DOHH2 (cell line): Measurements from ENCODE around the gene ABR.
A peak's percentile ranks its signal among the peaks of the same experiment; 100 is the strongest.

ENCODE experiments used
- H3F3A ChIP-seq: fragments of 200-600 bp; sonication (generic), shearing (Covaris generic); 2 replicates; pipeline ENCODE4 v1.6.0; 2016; ENCODE audit warnings: antibody characterized with exemption, mild to moderate bottlenecking; ENCODE audit not compliant: control insufficient read depth, insufficient read depth
- H3K27ac ChIP-seq: fragments of 200-600 bp; sonication (generic); 2 replicates; pipeline ENCODE4 v1.5.1; 2014; ENCODE audit warnings: low read depth, mild to moderate bottlenecking, low read length, moderate library complexity
- H3K27me3 ChIP-seq: fragments of 200-600 bp; sonication (generic); 2 replicates; pipeline ENCODE4 v1.6.1; 2014; ENCODE audit warnings: mild to moderate bottlenecking, low read length, mixed read lengths; ENCODE audit not compliant: control insufficient read depth
- H3K36me3 ChIP-seq: fragments of 200-600 bp; sonication (generic); 2 replicates; pipeline ENCODE4 v1.6.1; 2014; ENCODE audit warnings: mild to moderate bottlenecking, low read length, moderate library complexity, mixed read lengths; ENCODE audit not compliant: control insufficient read depth
- H3K4me1 ChIP-seq: fragments of 200-600 bp; sonication (generic); 2 replicates; pipeline ENCODE4 v1.6.1; 2014; ENCODE audit warnings: mild to moderate bottlenecking, low read length, mixed read lengths; ENCODE audit not compliant: control insufficient read depth
- H3K4me2 ChIP-seq: fragments of 200-600 bp; sonication (generic); 2 replicates; pipeline ENCODE4 v1.6.0; 2014; ENCODE audit warnings: mild to moderate bottlenecking, low read length, moderate library complexity
- H3K4me3 ChIP-seq: fragments of 200-600 bp; sonication (generic); 2 replicates; pipeline ENCODE4 v1.5.1; 2014; ENCODE audit warnings: mild to moderate bottlenecking, low read length, mixed read lengths
- H3K79me2 ChIP-seq: fragments of 200-600 bp; sonication (generic); 2 replicates; pipeline ENCODE4 v1.6.1; 2014; ENCODE audit warnings: mild to moderate bottlenecking, low read length, mixed read lengths; ENCODE audit not compliant: control insufficient read depth
- H3K9me2 ChIP-seq: fragments of 200-600 bp; sonication (generic); replicated peaks from 2 replicates; pipeline ENCODE4 v1.6.1; 2014; ENCODE audit warnings: mild to moderate bottlenecking, low read length, mixed read lengths; ENCODE audit not compliant: control insufficient read depth
- H3K9me3 ChIP-seq: fragments of 200-600 bp; sonication (generic); 2 replicates; pipeline ENCODE4 v1.6.1; 2014; ENCODE audit warnings: antibody characterized with exemption, low read length, mixed read lengths; ENCODE audit not compliant: control insufficient read depth, insufficient read depth
- H4K20me1 ChIP-seq: fragments of 200-600 bp; sonication (generic); 2 replicates; pipeline ENCODE4 v1.6.0; 2014; ENCODE audit warnings: low read depth, mild to moderate bottlenecking, antibody characterized with exemption, low read length, moderate library complexity; ENCODE audit not compliant: control insufficient read depth, insufficient read depth
- EZH2phosphoT487 ChIP-seq: fragments of 200-600 bp; sonication (generic); IDR thresholded peaks from 2 replicates; pipeline ENCODE4 v1.6.1; 2017; ENCODE audit warnings: borderline replicate concordance, mild to moderate bottlenecking, antibody characterized with exemption, low read length, moderate library complexity, mixed read lengths
- TF ChIP-seq, protein P1 (sequence below): fragments of 200-600 bp; sonication (generic); IDR thresholded peaks from one replicate; pipeline ENCODE4 v1.5.1; 2014; ENCODE audit warnings: antibody characterized with exemption, mild to moderate bottlenecking, low read depth, low read length; ENCODE audit not compliant: poor library complexity, severe bottlenecking

Gene ABR

DNA sequence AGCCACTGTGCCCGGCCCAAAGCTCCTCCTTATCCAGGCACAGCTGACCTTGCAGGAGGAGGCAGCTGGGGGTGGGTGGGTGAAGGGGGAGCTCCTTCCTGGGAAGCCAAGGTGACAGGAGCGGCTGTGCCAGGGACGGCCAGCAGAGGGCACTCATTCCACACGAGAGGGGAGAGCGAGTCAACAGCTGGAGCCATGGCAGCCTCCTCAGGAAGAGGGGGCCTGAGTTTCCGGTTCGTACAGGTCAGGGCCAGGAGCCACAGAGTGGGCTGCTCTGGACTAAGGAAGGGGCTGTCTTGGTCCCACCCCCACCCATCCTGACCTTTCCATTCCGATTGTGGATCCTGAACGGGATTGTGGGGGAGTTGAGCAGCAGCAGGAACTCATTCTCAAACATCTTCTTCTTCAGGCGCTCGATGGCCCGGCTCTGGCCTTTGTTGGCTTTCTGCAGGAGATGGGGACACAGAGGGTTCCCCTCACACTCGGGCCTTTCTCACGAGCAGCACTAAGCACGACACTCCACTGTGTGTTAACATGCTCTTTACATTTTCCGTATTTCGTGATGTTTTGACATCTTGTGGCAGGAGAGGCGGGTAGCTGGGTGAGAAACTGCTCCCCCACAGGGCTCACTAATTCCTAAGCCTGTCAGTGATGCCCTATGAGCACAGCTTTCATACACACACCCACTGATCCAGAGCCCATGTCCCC is 121.2 kb downstream of the ABR start:
- no peak for TF ChIP-seq EZH2phosphoT487
- TF ChIP-seq, protein P1, sequence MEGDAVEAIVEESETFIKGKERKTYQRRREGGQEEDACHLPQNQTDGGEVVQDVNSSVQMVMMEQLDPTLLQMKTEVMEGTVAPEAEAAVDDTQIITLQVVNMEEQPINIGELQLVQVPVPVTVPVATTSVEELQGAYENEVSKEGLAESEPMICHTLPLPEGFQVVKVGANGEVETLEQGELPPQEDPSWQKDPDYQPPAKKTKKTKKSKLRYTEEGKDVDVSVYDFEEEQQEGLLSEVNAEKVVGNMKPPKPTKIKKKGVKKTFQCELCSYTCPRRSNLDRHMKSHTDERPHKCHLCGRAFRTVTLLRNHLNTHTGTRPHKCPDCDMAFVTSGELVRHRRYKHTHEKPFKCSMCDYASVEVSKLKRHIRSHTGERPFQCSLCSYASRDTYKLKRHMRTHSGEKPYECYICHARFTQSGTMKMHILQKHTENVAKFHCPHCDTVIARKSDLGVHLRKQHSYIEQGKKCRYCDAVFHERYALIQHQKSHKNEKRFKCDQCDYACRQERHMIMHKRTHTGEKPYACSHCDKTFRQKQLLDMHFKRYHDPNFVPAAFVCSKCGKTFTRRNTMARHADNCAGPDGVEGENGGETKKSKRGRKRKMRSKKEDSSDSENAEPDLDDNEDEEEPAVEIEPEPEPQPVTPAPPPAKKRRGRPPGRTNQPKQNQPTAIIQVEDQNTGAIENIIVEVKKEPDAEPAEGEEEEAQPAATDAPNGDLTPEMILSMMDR, result peak; percentile 64
- no peak overlapping the region for H3K27ac ChIP-seq
- no peaks in the 10 kb centered on the region for H4K20me1 ChIP-seq
- no peaks in the 10 kb centered on the region for H3F3A ChIP-seq
- H3K9me3 ChIP-seq, result peaks cover 4% of the 10 kb centered on the region; the same call in 1 of the 2 replicates
- no peaks in the 10 kb centered on the region for H3K4me1 ChIP-seq
- no peak overlapping the region for H3K4me3 ChIP-seq
- peaks cover 81% of the 10 kb centered on the region for H3K36me3 ChIP-seq
- H3K4me2 ChIP-seq, result no peak overlapping the region
- no peaks in the 10 kb centered on the region for H3K79me2 ChIP-seq
- H3K27me3 ChIP-seq, result no peaks in the 10 kb centered on the region
- H3K9me2 ChIP-seq, result no peaks in the 10 kb centered on the region

GRCh38 chr17:1056761-1057160 is 123.0 kb downstream of the ABR start:
- Histone ChIP-seq H3K4me1 (no peaks in the 10 kb centered on the region), H3F3A (no peaks in the 10 kb centered on the region), H3K9me2 (no peaks in the 10 kb centered on the region), H3K27ac (no peak overlapping the region), H3K4me2 (no peak overlapping the region), H3K36me3 (peaks cover 70% of the 10 kb centered on the region), H3K27me3 (no peaks in the 10 kb centered on the region), H3K9me3 (no peaks in the 10 kb centered on the region), H3K79me2 (no peaks in the 10 kb centered on the region), H3K4me3 (no peak overlapping the region), H4K20me1 (no peaks in the 10 kb centered on the region)
- no peak for TF ChIP-seq EZH2phosphoT487
- TF ChIP-seq, protein P1, result no peak

DNA sequence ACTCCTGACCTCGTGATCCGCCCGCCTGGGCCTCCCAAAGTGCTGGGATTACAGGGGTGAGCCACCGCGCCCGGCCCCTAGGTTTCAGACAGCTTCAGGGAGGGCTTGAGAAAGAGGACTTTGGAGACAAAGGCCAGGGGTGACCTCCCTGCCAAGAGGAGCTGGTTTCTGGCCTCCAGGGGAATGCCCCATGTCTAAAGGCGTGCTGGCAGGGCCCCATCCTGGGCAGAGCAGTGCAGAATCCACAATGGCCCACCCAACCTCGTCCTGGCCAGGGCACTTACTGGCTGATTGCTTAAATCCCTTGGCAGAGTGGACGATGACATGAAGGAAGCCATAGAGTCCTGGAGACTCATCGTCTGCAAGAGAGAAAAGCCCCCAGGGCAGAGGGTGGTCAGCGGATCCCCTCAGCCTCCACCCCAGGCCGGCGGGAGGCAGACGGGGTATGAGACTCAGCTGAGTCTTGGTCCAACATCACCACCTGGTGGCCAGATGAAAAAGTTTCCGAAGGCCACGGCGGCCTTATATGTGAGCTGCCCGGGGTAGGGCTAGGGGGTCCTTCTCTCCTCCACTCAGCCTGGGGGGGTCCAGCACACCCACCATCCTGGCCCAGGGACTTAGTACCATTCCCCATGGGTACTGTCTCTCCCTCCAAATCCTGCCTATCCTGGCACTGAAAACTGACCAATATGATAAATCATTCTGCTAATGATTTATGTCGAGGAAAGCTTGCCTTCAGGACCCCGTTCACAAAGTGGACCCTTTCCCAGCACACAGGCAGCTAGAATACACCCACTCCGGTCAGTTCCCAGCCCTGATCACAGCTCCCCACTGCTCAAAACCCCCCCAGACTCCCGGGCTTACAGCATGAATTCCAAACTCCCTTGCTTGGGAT is 123.8 kb downstream of the ABR start:
- H3K27me3 ChIP-seq, result no peaks in the 10 kb centered on the region
- H3K4me3 ChIP-seq, result no peak overlapping the region
- no peaks in the 10 kb centered on the region for H3K4me1 ChIP-seq
- H3K36me3 ChIP-seq, result peaks cover 70% of the 10 kb centered on the region
- TF ChIP-seq, protein P1, result peak; percentile 71
- TF ChIP-seq EZH2phosphoT487, result no peak
- no peak overlapping the region for H3K27ac ChIP-seq
- no peaks in the 10 kb centered on the region for H3K79me2 ChIP-seq
- H3K9me2 ChIP-seq, result no peaks in the 10 kb centered on the region
- no peaks in the 10 kb centered on the region for H3F3A ChIP-seq
- no peaks in the 10 kb centered on the region for H3K9me3 ChIP-seq
- H4K20me1 ChIP-seq, result no peaks in the 10 kb centered on the region
- no peak overlapping the region for H3K4me2 ChIP-seq
